ACHN (cell line): ENCODE data around the gene KIF16B.

Experiments
- DNase-seq: peaks from one replicate; pipeline ENCODE4 v3.0.0-alpha.2; 2015
- in situ Hi-C: cut with HindIII; loops from 2 replicates; pipeline ENCODE4 v1.10.0; 2017; ENCODE audit warnings: low sequenced_read_pairs, low pct_ligation_motif_present, low pct_unique_long_range_greater_than_20kb

Gene KIF16B

GRCh38 chr20:16562259-16562658 is 11.0 kb downstream of the KIF16B start:
- in situ Hi-C loops: no loop called here
- no peak for DNase-seq

- in situ Hi-C loops: no loop called here
- DNase-seq: no peak
Observed at GRCh38 chr20:16560661-16561060, 12.6 kb downstream of the KIF16B start.

- DNase-seq: no peak
- in situ Hi-C loops: no loop called here
Observed at GRCh38 chr20:16560216-16560615, 13.0 kb downstream of the KIF16B start.

- DNase-seq: no peak
Observed at GRCh38 chr20:16556301-16556700, 16.9 kb downstream of the KIF16B start.

GRCh38 chr20:16555754-16556153 is 17.5 kb downstream of the KIF16B start:
- in situ Hi-C loops: no loop called here
- no peak for DNase-seq

More at GRCh38 chr20:16556301-16556700, 16.9 kb downstream of the KIF16B start:
- in situ Hi-C loops: no loop called here

- in situ Hi-C loops: no loop called here
Observed at GRCh38 chr20:16554766-16555543, 18.3 kb downstream of the KIF16B start.

GRCh38 chr20:16553684-16554083 is 19.6 kb downstream of the KIF16B start:
- DNase-seq: no peak
- in situ Hi-C loops: no loop called here

More at GRCh38 chr20:16554766-16555543, 18.3 kb downstream of the KIF16B start:
- no peak for DNase-seq

GRCh38 chr20:16553101-16553500 is 20.1 kb downstream of the KIF16B start:
- no peak for DNase-seq
- in situ Hi-C loops: no loop called here

GRCh38 chr20:16552015-16552414 is 21.2 kb downstream of the KIF16B start:
- DNase-seq: no peak
- in situ Hi-C loops: no loop called here

GRCh38 chr20:16551607-16552006 is 21.6 kb downstream of the KIF16B start:
- no peak for DNase-seq
- in situ Hi-C loops: no loop called here

GRCh38 chr20:16548068-16548672 is 25.1 kb downstream of the KIF16B start:
- in situ Hi-C loops: no loop called here
- DNase-seq: no peak

GRCh38 chr20:16544949-16545348 is 28.3 kb downstream of the KIF16B start:
- in situ Hi-C loops: no loop called here
- DNase-seq: no peak

GRCh38 chr20:16542477-16542876 is 30.8 kb downstream of the KIF16B start:
- in situ Hi-C loops: no loop called here
- no peak for DNase-seq

GRCh38 chr20:16541878-16542277 is 31.4 kb downstream of the KIF16B start:
- DNase-seq: no peak
- in situ Hi-C loops: no loop called here

- in situ Hi-C loops: no loop called here
- no peak for DNase-seq
Observed at GRCh38 chr20:16541226-16541625, 32.0 kb downstream of the KIF16B start.

- in situ Hi-C loops: no loop called here
- no peak for DNase-seq
Observed at GRCh38 chr20:16539280-16540021, 33.8 kb downstream of the KIF16B start.

- no peak for DNase-seq
- in situ Hi-C loops: no loop called here
Observed at GRCh38 chr20:16538779-16539178, 34.5 kb downstream of the KIF16B start.

- DNase-seq: no peak
- in situ Hi-C loops: no loop called here
Observed at GRCh38 chr20:16537918-16538317, 35.3 kb downstream of the KIF16B start.

GRCh38 chr20:16537025-16537665 is 36.1 kb downstream of the KIF16B start:
- in situ Hi-C loops: no loop called here
- no peak for DNase-seq
